RWPE1 (cell line): Measurements from ENCODE around the gene SOCS6.

Experiments used
- CTCF ChIA-PET: fragments of 350-600 bp; sonication (Branson Sonifier 250); formaldehyde crosslinking; extraction: SDS; loops from one replicate; lab custom pipeline; 2021; lab: Yijun Ruan, JAX
- POLR2A ChIA-PET: fragments of 400-600 bp; formaldehyde crosslinking; extraction: SDS; loops from one replicate; lab custom pipeline; 2020; ENCODE audit warnings: antibody characterized with exemption; ENCODE audit not compliant: low non-redundant PET; lab: Yijun Ruan, JAX
- DNase-seq: peaks from one replicate; pipeline ENCODE4 v3.0.0; 2012; ENCODE audit warnings: low spot score
- H3K27ac ChIP-seq: fragments of 450-650 bp; 2 replicates; pipeline ENCODE4 v1.5.1; 2017
- TF ChIP-seq, protein P1 (sequence below): fragments of 450-650 bp; conservative IDR thresholded peaks from 2 replicates; pipeline ENCODE4 v1.5.1; 2017; ENCODE audit warnings: low read depth, mild to moderate bottlenecking

Gene SOCS6

GRCh38 chr18:70288171-70288850 lies 534 bp upstream of the SOCS6 start:
- TF ChIP-seq, protein P1, sequence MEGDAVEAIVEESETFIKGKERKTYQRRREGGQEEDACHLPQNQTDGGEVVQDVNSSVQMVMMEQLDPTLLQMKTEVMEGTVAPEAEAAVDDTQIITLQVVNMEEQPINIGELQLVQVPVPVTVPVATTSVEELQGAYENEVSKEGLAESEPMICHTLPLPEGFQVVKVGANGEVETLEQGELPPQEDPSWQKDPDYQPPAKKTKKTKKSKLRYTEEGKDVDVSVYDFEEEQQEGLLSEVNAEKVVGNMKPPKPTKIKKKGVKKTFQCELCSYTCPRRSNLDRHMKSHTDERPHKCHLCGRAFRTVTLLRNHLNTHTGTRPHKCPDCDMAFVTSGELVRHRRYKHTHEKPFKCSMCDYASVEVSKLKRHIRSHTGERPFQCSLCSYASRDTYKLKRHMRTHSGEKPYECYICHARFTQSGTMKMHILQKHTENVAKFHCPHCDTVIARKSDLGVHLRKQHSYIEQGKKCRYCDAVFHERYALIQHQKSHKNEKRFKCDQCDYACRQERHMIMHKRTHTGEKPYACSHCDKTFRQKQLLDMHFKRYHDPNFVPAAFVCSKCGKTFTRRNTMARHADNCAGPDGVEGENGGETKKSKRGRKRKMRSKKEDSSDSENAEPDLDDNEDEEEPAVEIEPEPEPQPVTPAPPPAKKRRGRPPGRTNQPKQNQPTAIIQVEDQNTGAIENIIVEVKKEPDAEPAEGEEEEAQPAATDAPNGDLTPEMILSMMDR: no peak
- POLR2A ChIA-PET: no interaction called here
- CTCF ChIA-PET: no interaction called here
- peak; percentile 55 for DNase-seq
- peak overlapping the region; percentile 84 for H3K27ac ChIP-seq

DNA sequence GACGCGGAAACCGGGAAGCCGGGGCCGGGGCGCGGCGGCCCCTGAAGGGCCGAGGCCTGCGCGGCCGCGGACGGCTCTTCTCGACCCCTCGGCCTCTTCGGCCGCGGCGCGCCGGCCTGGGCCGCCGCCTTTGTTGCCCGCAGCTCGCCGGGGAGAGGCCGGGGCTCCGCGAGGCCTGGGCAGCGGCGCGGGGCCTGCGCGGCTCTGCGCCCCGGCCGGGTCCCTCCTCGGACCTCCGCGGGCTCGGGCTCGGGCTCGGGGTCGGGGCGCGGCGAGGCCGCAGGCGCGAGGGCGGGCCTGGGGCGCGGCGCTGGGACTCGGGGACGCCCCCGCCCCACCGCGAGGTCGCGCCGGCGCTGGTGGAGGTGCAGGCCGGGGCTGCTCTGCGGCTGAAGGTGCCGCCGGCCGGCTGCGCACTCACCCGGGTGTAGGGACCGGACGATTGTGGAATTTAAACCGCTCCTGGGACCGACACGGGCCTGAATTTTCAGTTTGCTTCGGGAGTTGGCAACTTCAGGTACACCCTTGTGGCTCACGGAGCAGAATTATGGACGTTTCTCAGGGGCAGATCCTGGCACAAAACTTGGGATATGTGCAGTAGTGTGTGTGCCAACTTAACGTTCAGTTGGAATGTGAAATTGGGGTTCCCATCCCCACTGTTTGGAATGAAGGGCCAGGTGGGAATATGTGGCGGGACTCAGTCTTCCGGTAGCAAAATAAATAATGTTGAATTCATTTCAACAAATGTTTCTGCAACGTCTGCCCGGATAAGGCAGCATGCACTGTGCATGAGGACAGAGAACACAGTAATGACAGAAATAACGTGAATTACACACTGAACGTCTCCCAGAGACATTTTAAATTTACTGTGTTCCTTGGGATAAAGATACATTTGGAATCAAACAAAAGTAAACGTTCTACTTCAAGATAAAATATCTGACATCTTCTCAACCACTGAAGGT lies 787 bp downstream of the SOCS6 start:
- TF ChIP-seq, protein P1: no peak
- CTCF ChIA-PET: no interaction called here
- POLR2A ChIA-PET: interaction anchor here (0.7 kb wide), 1 partner anchor 19 kb away, joined by 3 read pairs; no protein-coding TSS in a partner anchor
- peak; percentile 26 for DNase-seq
- H3K27ac ChIP-seq: peak overlapping the region; percentile 84

GRCh38 chr18:70290482-70291294 lies 1.8 kb downstream of the SOCS6 start:
- ChIA-PET CTCF (no interaction called here), POLR2A (interaction anchor here (0.7 kb wide), 1 partner anchor 18 kb away, joined by 3 read pairs; no protein-coding TSS in a partner anchor)
- TF ChIP-seq, protein P1: no peak
- no peak for DNase-seq
- H3K27ac ChIP-seq: peak overlapping the region; percentile 33

DNA sequence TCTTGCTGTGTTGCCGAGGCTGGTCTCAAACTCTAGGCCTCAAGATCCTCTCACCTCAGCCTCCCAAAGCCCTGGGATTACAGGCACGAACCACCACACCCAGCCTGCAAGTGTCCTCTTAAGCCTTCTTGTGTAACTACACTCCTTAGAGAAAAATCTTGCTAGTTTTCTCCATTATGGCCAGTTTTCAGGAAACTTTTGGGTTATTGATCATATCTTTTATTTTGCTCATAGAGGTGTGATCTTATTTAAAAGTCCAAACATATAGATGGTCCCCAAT lies 2.4 kb downstream of the SOCS6 start:
- H3K27ac ChIP-seq: peak overlapping the region; percentile 33
- DNase-seq: no peak
- ChIA-PET CTCF (no interaction called here), POLR2A (no interaction called here)
- TF ChIP-seq, protein P1: no peak

- ChIA-PET CTCF (interaction anchor here (0.6 kb wide), 1 partner anchor 15 kb away, joined by 3 read pairs; no protein-coding TSS in a partner anchor), POLR2A (no interaction called here)
- TF ChIP-seq, protein P1: no peak
These were observed 3.8 kb downstream of the SOCS6 start for GRCh38 chr18:70292628-70293027.

GRCh38 chr18:70293166-70293565 lies 4.3 kb downstream of the SOCS6 start:
- ChIA-PET CTCF (interaction anchor here (0.6 kb wide), 1 partner anchor 69 kb away, joined by 4 read pairs; no protein-coding TSS in a partner anchor), POLR2A (no interaction called here)
- H3K27ac ChIP-seq: no peak overlapping the region
- TF ChIP-seq, protein P1: no peak
- DNase-seq: no peak

More at GRCh38 chr18:70292628-70293027, 3.8 kb downstream of the SOCS6 start:
- H3K27ac ChIP-seq: no peak overlapping the region
- no peak for DNase-seq
